ENCODE data around the gene CDC42BPB. TPM values are rescaled to one million over a fixed set of nuclear protein-coding genes. Genes with fewer than 3 reads are reported as not detected.

Gene CDC42BPB
- total RNA-seq, 4 donors from 2014 or later: 30.0 to 64.3 (median 32.6) TPM

DNA sequence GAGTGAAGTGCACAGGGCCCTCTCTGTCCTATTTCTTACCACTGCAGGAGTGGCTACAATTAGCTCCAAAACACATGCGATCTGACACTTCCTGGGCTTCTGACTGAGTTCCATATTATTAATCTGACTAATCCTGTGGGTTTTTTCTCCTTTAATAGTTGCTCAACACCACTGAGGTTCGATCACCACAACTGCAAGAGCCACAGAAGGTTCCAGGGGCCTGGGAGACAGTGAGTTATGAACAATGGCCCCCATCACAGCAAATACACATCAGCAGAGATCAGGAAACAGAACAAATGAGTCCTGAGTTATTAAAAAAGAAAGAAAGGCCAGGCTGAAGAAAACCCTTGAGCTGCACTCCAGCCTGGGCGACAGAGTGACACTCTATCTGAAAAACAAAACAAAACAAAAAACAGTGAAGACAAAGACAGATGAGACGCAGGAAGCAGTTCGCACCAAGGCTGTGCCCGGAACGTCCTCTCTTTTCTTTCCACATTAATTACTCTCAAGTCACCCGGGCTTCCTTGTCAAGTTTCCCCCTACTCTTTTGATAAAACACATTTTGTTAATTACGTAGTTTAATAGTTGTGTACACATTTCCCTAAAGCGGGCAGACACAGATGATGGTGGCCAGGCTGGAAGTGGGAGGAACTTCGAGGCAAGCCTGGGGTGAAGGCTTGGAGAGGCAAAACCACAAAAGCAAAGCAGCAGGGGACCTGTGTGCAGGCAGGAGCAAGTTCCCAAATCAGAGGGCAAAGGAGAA, 42.7 kb downstream of the CDC42BPB start:
- no peak for DNase-seq

GRCh38 chr14:103013028-103013427, 44.3 kb downstream of the CDC42BPB start:
- intact Hi-C loops (cut with DNase I; ENCODE audit: low total_unique reads) (no loop called here), in situ Hi-C loops (cut with MboI; ENCODE audit: low sequenced_read_pairs in 4 of 4) (no loop called here)
- H3K36me3 ChIP-seq: peaks cover 0 to 5% of the 10 kb centered on the region in 2 donors
- no peaks in the 10 kb centered on the region for H3K27me3 ChIP-seq
- H3K4me1 ChIP-seq: peaks cover 30 to 42% of the 10 kb centered on the region in 2 donors
- no peak overlapping the region for H3K4me3 ChIP-seq
- ATAC-seq: no peak
- TF ChIP-seq POLR2A (IDR thresholded peaks at IDR 0.05): no peak
- TF ChIP-seq, protein P1, sequence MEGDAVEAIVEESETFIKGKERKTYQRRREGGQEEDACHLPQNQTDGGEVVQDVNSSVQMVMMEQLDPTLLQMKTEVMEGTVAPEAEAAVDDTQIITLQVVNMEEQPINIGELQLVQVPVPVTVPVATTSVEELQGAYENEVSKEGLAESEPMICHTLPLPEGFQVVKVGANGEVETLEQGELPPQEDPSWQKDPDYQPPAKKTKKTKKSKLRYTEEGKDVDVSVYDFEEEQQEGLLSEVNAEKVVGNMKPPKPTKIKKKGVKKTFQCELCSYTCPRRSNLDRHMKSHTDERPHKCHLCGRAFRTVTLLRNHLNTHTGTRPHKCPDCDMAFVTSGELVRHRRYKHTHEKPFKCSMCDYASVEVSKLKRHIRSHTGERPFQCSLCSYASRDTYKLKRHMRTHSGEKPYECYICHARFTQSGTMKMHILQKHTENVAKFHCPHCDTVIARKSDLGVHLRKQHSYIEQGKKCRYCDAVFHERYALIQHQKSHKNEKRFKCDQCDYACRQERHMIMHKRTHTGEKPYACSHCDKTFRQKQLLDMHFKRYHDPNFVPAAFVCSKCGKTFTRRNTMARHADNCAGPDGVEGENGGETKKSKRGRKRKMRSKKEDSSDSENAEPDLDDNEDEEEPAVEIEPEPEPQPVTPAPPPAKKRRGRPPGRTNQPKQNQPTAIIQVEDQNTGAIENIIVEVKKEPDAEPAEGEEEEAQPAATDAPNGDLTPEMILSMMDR (IDR thresholded peaks at IDR 0.05 in 4 of 5, conservative IDR thresholded peaks at IDR 0.05 in 1 of 5): no peak
- H3K27ac ChIP-seq: no peak overlapping the region
- no peaks in the 10 kb centered on the region for H3K9me3 ChIP-seq
- no peak for DNase-seq

More for the DNA sequence above, 42.7 kb downstream of the CDC42BPB start:
- TF ChIP-seq POLR2A (IDR thresholded peaks at IDR 0.05): no peak
- TF ChIP-seq, protein P1 (IDR thresholded peaks at IDR 0.05 in 4 of 5, conservative IDR thresholded peaks at IDR 0.05 in 1 of 5): no peak
- H3K27ac ChIP-seq: no peak overlapping the region
- no peak overlapping the region for H3K4me3 ChIP-seq
- ATAC-seq: no peak
- no peaks in the 10 kb centered on the region for H3K36me3 ChIP-seq
- H3K4me1 ChIP-seq: peaks cover 22 to 30% of the 10 kb centered on the region in 2 donors
- H3K27me3 ChIP-seq: no peaks in the 10 kb centered on the region
- intact Hi-C loops (cut with DNase I; ENCODE audit: low total_unique reads) (no loop called here), in situ Hi-C loops (cut with MboI; ENCODE audit: low sequenced_read_pairs in 4 of 4) (no loop called here)
- H3K9me3 ChIP-seq: no peaks in the 10 kb centered on the region

DNA sequence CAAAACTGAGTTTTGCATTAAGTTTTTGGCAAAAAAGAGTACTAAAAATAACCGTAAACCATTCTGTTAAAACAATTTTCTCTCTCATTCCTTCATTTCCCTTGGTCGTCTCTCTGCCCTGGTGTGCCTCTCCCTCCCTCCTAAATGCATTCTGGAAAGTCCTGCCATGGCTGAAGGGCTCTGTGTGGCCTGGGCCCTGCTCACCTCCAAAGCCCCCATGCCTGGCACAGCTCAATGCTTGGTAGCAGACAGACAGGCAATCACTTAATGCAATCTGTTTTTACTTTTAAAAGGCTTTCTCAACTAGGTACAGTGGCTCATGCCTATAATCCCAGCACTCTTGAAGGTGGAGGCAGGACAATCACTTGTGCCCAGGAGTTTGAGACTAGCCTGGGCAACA, 47.8 kb downstream of the CDC42BPB start:
- TF ChIP-seq, protein P1 (IDR thresholded peaks at IDR 0.05 in 4 of 5, conservative IDR thresholded peaks at IDR 0.05 in 1 of 5): no peak
- no peak for TF ChIP-seq POLR2A (IDR thresholded peaks at IDR 0.05)
- no peak for DNase-seq
- H3K27ac ChIP-seq: no peak overlapping the region
- H3K9me3 ChIP-seq: no peaks in the 10 kb centered on the region
- no peak for ATAC-seq
- H3K4me1 ChIP-seq: peaks cover 17 to 24% of the 10 kb centered on the region in 2 donors
- H3K27me3 ChIP-seq: no peaks in the 10 kb centered on the region
- intact Hi-C loops (cut with DNase I; ENCODE audit: low total_unique reads) (no loop called here), in situ Hi-C loops (cut with MboI; ENCODE audit: low sequenced_read_pairs in 4 of 4) (no loop called here)
- peaks cover 0 to 8% of the 10 kb centered on the region in 2 donors for H3K36me3 ChIP-seq
- no peak overlapping the region for H3K4me3 ChIP-seq

- Histone ChIP-seq H3K36me3 (peaks cover 0 to 8% of the 10 kb centered on the region in 2 donors), H3K9me3 (no peaks in the 10 kb centered on the region), H3K27ac (peak overlapping the region in 1 of 4 donors; percentile 3), H3K27me3 (no peaks in the 10 kb centered on the region), H3K4me1 (peaks cover 12 to 18% of the 10 kb centered on the region in 2 donors), H3K4me3 (no peak overlapping the region)
- DNase-seq (peak in 1 of 2 donors; percentile 60), ATAC-seq (peak; percentile 36 to 73)
- no peak for TF ChIP-seq POLR2A (IDR thresholded peaks at IDR 0.05)
- TF ChIP-seq, protein P1 (IDR thresholded peaks at IDR 0.05 in 4 of 5, conservative IDR thresholded peaks at IDR 0.05 in 1 of 5): no peak
- intact Hi-C loops (cut with DNase I; ENCODE audit: low total_unique reads) (no loop called here), in situ Hi-C loops (cut with MboI; ENCODE audit: low sequenced_read_pairs in 4 of 4) (no loop called here)
Measured at GRCh38 chr14:103008768-103009357, 48.5 kb downstream of the CDC42BPB start.

Measured in gastrocnemius medialis (tissue), 4 donors.